Left lung (tissue), 10 donors: ENCODE data around the gene EGFR. TPM values are rescaled to one million over a fixed set of nuclear protein-coding genes. Genes with fewer than 3 reads are reported as not detected.

ENCODE experiments used
- ATAC-seq: fragments of 200-7000 bp; cut with Tn5 transposase; one replicate; pipeline ENCODE4 v1.9.1; 2020; ENCODE audit warnings: moderate library complexity
- DNase-seq, 4 donors: peaks; one replicate each; pipeline ENCODE4 v3.0.0-alpha.2; 2013 to 2020
- H3K27ac ChIP-seq, 2 donors: fragments of 200-600 bp; sonication (generic) in 1 of 2; one replicate each; pipeline versions ENCODE4 v1.5.0 to v1.8.0; 2020 to 2021
- H3K27me3 ChIP-seq, 2 donors: fragments of 200-600 bp; sonication (generic) in 1 of 2; one replicate each; pipeline versions ENCODE4 v1.5.0 to v1.8.0; 2020 to 2021
- H3K36me3 ChIP-seq, 2 donors: fragments of 200-600 bp; sonication (generic) in 1 of 2; one replicate each; pipeline versions ENCODE4 v1.5.0 to v1.8.0; 2020 to 2021
- H3K4me1 ChIP-seq, 2 donors: fragments of 200-600 bp; one replicate each; pipeline ENCODE4 v1.8.0; 2021
- H3K4me3 ChIP-seq, 2 donors: fragments of 200-600 bp; sonication (generic) in 1 of 2; one replicate each; pipeline versions ENCODE4 v1.5.0 to v1.8.0; 2020 to 2021; ENCODE audit warnings: mild to moderate bottlenecking in 1 of 2
- H3K9me3 ChIP-seq, 2 donors: fragments of 200-600 bp; sonication (generic) in 1 of 2; one replicate each; pipeline versions ENCODE4 v1.5.0 to v1.8.0; 2020 to 2021
- CTCF ChIP-seq, 2 donors: fragments of 200-600 bp; sonication (generic) in 1 of 2; IDR thresholded peaks; one replicate each; pipeline versions ENCODE4 v1.5.0 to v1.8.0; 2021; ENCODE audit warnings: antibody characterized with exemption in 2 of 2
- intact Hi-C, 2 donors: fragments of 100-400 bp; cut with DNase I; formaldehyde crosslinking; loops; one replicate each; pipeline versions ENCODE4 v1.11.2 to v1.14.2; 2022
- polyA plus RNA-seq, 6 donors: library from polyadenylated mRNA; unstranded; fragments of 120-200 nt; gene quantifications; one replicate each; pipeline ENCODE4 v1.2.1, GENCODE V29; 2013; ENCODE audit not compliant: insufficient read length in 6 of 6
- total RNA-seq, 2 donors: library from RNA; stranded (reverse); fragmentation: NEBNext Ultra II Directional; extraction: Animal tissue kit (Norgen Biotek cat#: 25700); gene quantifications; one replicate each; pipeline ENCODE4 v1.2.1, GENCODE V29; 2021
- donor health status: DM: no; HTN: yes; CAD: no.
- donor health status: DM: no; HTN: no; CAD: no.

The EGFR gene
- total and polyA plus RNA-seq, 8 donors = 48.7 to 79.3 (median 54.1) TPM

GRCh38 chr7:55088620-55089019 lies 69.8 kb downstream of the EGFR start:
- Histone ChIP-seq H3K9me3 (no peaks in the 10 kb centered on the region), H3K36me3 (no peaks in the 10 kb centered on the region), H3K27me3 (no peaks in the 10 kb centered on the region), H3K4me1 (peaks cover 26 to 32% of the 10 kb centered on the region in 2 donors), H3K4me3 (no peak overlapping the region), H3K27ac (peak overlapping the region in 1 of 2 donors; percentile 8)
- ATAC-seq (no peak), DNase-seq (no peak)
- intact Hi-C loops = no loop called here
- no peak for TF ChIP-seq CTCF (IDR thresholded peaks at IDR 0.05)

- Histone ChIP-seq H3K27me3 (no peaks in the 10 kb centered on the region), H3K27ac (peak overlapping the region; percentile 3 to 18), H3K9me3 (no peaks in the 10 kb centered on the region), H3K4me3 (no peak overlapping the region), H3K4me1 (peaks cover 9 to 14% of the 10 kb centered on the region in 2 donors), H3K36me3 (no peaks in the 10 kb centered on the region)
- no peak for DNase-seq
- intact Hi-C loops = no loop called here
- no peak for TF ChIP-seq CTCF (IDR thresholded peaks at IDR 0.05)
- ATAC-seq = peak; percentile 70
These were observed 73.6 kb downstream of the EGFR start for GRCh38 chr7:55092186-55092974.

GRCh38 chr7:55092975-55093373 lies 74.2 kb downstream of the EGFR start:
- no peak overlapping the region for H3K4me3 ChIP-seq
- no peak for TF ChIP-seq CTCF (IDR thresholded peaks at IDR 0.05)
- no peak overlapping the region for H3K27ac ChIP-seq
- peaks cover 6 to 9% of the 10 kb centered on the region in 2 donors for H3K4me1 ChIP-seq
- no peaks in the 10 kb centered on the region for H3K9me3 ChIP-seq
- intact Hi-C loops = no loop called here
- DNase-seq (no peak), ATAC-seq (no peak)
- H3K27me3 ChIP-seq = no peaks in the 10 kb centered on the region
- no peaks in the 10 kb centered on the region for H3K36me3 ChIP-seq

GRCh38 chr7:55093674-55094073 lies 74.9 kb downstream of the EGFR start:
- ATAC-seq (no peak), DNase-seq (no peak)
- H3K27me3 ChIP-seq = no peaks in the 10 kb centered on the region
- no peaks in the 10 kb centered on the region for H3K9me3 ChIP-seq
- H3K27ac ChIP-seq = no peak overlapping the region
- intact Hi-C loops = no loop called here
- TF ChIP-seq CTCF (IDR thresholded peaks at IDR 0.05) = no peak
- no peaks in the 10 kb centered on the region for H3K36me3 ChIP-seq
- H3K4me3 ChIP-seq = no peak overlapping the region
- H3K4me1 ChIP-seq = peaks cover 6 to 9% of the 10 kb centered on the region in 2 donors

GRCh38 chr7:55094092-55094690 lies 75.4 kb downstream of the EGFR start:
- Histone ChIP-seq H3K27ac (no peak overlapping the region), H3K9me3 (no peaks in the 10 kb centered on the region), H3K27me3 (no peaks in the 10 kb centered on the region), H3K4me3 (no peak overlapping the region), H3K36me3 (no peaks in the 10 kb centered on the region), H3K4me1 (peaks cover 8 to 9% of the 10 kb centered on the region in 2 donors)
- intact Hi-C loops = no loop called here
- no peak for DNase-seq
- peak; percentile 49 for ATAC-seq
- TF ChIP-seq CTCF (IDR thresholded peaks at IDR 0.05) = no peak
